Breast epithelium (tissue), 4 donors: ENCODE data around the gene CARM1. TPM values are rescaled to one million over a fixed set of nuclear protein-coding genes. Genes with fewer than 3 reads are reported as not detected.
A peak's percentile ranks its signal among the peaks of the same experiment; 100 is the strongest.
"Not testable (repeated sequence)": the region's sequence is repeated elsewhere in the genome, so short reads cannot be mapped to it uniquely, and the experiment has no call there.

Experiments used
- DNase-seq, 2 donors: peaks; one replicate each; pipeline ENCODE4 v3.0.0-alpha.2; 2019; ENCODE audit warnings: low spot score in 2 of 2
- H3K27ac ChIP-seq, 2 donors: fragments of 200-600 bp; sonication (generic) in 1 of 2; one replicate each; pipeline ENCODE4 v1.5.1; 2016 to 2019; ENCODE audit warnings: mild to moderate bottlenecking in 1 of 2
- H3K27me3 ChIP-seq, 2 donors: fragments of 200-600 bp; sonication (generic) in 1 of 2; one replicate each; pipeline versions ENCODE4 v1.5.1 to v1.6.0; 2017 to 2019; ENCODE audit warnings: control low read depth in 1 of 2, mild to moderate bottlenecking in 1 of 2
- H3K36me3 ChIP-seq: fragments of 200-600 bp; one replicate; pipeline ENCODE4 v1.5.1; 2019
- H3K4me1 ChIP-seq, 2 donors: fragments of 200-600 bp; sonication (generic); one replicate each; pipeline ENCODE4 v1.5.1; 2016 to 2019; ENCODE audit warnings: control low read depth in 1 of 2
- H3K4me3 ChIP-seq, 3 donors: fragments of 200-600 bp; sonication (generic); 1 replicate in 2 of 3; 2 replicates in 1 of 3; pipeline ENCODE4 v1.5.1; 2016 to 2019; ENCODE audit warnings: mild to moderate bottlenecking in 3 of 3, moderate library complexity in 2 of 3
- H3K9me3 ChIP-seq, 2 donors: fragments of 200-600 bp; sonication (generic) in 1 of 2; one replicate each; pipeline ENCODE4 v1.5.1; 2016 to 2019; ENCODE audit warnings: control low read depth in 1 of 2
- POLR2A ChIP-seq: fragments of 450-650 bp; IDR thresholded peaks from one replicate; pipeline ENCODE4 v1.6.1; 2016; ENCODE audit warnings: antibody characterized with exemption, mild to moderate bottlenecking, moderate library complexity
- POLR2AphosphoS5 ChIP-seq, 3 donors: sonication (generic); formaldehyde crosslinking; IDR thresholded peaks; one replicate each; pipeline ENCODE4 v1.6.1; 2017; ENCODE audit warnings: antibody characterized with exemption in 3 of 3
- intact Hi-C: fragments of 100-400 bp; cut with DNase I; formaldehyde crosslinking; loops from one replicate; pipeline ENCODE4 v1.15.1; 2023; ENCODE audit warnings: low total_unique reads
- total RNA-seq, 3 donors: library from RNA; depleted of rRNA; stranded (reverse); fragments of >200 nt; gene quantifications; one replicate each; pipeline ENCODE4 v1.1.0, GENCODE V29; 2016
- TF ChIP-seq, protein P1 (sequence below), 3 donors: fragments of 450-650 bp; IDR thresholded peaks; one replicate each; pipeline ENCODE4 v1.5.1; 2016 to 2017; ENCODE audit warnings: antibody characterized with exemption in 3 of 3, mild to moderate bottlenecking in 3 of 3, moderate library complexity in 3 of 3

Gene CARM1
- total RNA-seq, 3 donors from 2014 or later = 11.6 to 17.3 (median 17.0) TPM

DNA sequence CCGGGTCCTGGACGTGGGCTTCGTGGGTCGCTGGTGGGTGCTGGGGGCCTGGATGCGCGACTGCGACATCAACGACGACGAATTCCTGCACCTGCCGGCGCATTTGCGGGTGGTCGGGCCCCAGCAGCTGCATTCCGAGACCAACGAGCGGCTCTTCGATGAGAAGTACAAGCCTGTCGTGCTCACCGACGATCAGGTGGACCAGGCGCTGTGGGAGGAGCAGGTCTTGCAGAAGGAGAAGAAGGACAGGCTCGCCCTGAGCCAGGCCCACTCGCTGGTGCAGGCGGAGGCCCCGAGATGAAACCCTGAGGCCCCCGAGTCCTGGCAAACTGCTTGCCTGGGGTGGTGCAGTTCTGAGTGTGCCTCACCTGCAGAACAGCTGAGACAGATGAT, 58.0 kb downstream of the CARM1 start:
- Histone ChIP-seq H3K27me3 (no peaks in the 10 kb centered on the region), H3K27ac (peak overlapping the region; percentile 88 to 89), H3K36me3 (no peaks in the 10 kb centered on the region), H3K4me1 (peaks cover 0 to 15% of the 10 kb centered on the region in 2 donors), H3K4me3 (peak overlapping the region; percentile 81 to 99 (median 86)), H3K9me3 (no peaks in the 10 kb centered on the region)
- intact Hi-C loops = no loop called here
- TF ChIP-seq, protein P1, sequence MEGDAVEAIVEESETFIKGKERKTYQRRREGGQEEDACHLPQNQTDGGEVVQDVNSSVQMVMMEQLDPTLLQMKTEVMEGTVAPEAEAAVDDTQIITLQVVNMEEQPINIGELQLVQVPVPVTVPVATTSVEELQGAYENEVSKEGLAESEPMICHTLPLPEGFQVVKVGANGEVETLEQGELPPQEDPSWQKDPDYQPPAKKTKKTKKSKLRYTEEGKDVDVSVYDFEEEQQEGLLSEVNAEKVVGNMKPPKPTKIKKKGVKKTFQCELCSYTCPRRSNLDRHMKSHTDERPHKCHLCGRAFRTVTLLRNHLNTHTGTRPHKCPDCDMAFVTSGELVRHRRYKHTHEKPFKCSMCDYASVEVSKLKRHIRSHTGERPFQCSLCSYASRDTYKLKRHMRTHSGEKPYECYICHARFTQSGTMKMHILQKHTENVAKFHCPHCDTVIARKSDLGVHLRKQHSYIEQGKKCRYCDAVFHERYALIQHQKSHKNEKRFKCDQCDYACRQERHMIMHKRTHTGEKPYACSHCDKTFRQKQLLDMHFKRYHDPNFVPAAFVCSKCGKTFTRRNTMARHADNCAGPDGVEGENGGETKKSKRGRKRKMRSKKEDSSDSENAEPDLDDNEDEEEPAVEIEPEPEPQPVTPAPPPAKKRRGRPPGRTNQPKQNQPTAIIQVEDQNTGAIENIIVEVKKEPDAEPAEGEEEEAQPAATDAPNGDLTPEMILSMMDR (IDR thresholded peaks at IDR 0.05) = no peak
- TF ChIP-seq POLR2AphosphoS5 (IDR thresholded peaks at IDR 0.05) = no peak
- TF ChIP-seq POLR2A = no peak
- no peak for DNase-seq

DNA sequence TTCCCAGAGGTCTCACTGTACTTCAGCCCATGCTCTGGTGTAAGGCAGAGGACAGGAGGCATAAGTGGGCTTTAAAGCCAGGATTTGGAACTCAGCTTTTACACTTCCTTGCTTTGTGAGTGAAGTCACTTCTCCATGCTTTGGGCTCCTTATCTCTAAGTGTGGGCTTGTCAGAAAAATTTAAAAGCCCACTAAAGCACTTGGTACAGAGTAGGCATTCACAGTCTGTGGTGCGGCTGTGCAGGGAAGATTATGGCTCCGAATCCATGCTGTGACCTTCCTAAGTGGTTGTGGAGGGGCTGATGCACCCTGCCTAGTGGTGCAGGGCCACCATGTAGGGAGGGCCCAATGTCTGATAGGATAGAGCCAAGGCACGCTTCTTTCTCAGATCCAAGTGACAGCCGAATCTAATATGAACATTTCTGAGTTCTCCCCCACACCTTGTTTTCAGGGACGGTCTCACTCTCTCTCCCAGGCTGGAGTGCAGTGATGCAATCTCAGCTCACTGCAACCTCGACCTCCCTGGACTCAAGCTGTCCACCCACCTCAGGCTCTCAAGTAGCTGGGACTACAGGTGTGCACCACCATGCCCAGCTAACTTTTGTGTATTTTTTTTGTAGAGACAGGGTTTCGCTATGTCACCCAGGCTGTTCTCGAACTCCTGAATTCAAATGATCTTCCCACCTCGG, 64.2 kb downstream of the CARM1 start:
- DNase-seq = no peak
- intact Hi-C loops = no loop called here
- no peak overlapping the region for H3K4me3 ChIP-seq
- no peak overlapping the region for H3K27ac ChIP-seq
- H3K36me3 ChIP-seq = no peaks in the 10 kb centered on the region
- H3K9me3 ChIP-seq = no peaks in the 10 kb centered on the region
- TF ChIP-seq, protein P1 (IDR thresholded peaks at IDR 0.05) = no peak
- TF ChIP-seq POLR2A (no peak), POLR2AphosphoS5 (IDR thresholded peaks at IDR 0.05) (no peak)
- peaks cover 0 to 4% of the 10 kb centered on the region in 2 donors for H3K4me1 ChIP-seq
- H3K27me3 ChIP-seq = no peaks in the 10 kb centered on the region

DNA sequence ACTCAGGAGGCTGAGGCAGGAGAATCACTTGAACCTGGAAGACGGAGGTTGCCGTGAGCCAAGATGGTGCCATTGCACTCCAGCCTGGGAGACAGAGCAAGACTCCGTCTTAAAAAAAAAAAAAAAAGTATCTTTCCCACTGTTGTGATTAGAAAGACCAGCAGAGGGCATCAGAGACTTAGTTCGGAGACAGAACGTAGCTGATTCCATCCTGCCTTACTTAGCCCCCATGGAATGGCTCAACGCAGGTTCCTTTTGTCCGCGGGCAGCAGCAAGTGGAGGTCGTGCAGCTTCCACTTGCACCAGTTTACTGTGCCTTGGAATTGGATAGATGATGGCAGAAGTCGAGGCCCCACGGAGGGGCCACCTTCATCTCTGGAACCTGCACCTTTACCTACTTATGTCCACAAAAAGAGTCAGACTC, 65.3 kb downstream of the CARM1 start:
- no peak overlapping the region for H3K4me3 ChIP-seq
- no peak for DNase-seq
- H3K36me3 ChIP-seq = no peaks in the 10 kb centered on the region
- intact Hi-C loops = no loop called here
- no peak overlapping the region for H3K27ac ChIP-seq
- H3K4me1 ChIP-seq = peaks cover 0 to 7% of the 10 kb centered on the region in 2 donors
- no peaks in the 10 kb centered on the region for H3K27me3 ChIP-seq
- TF ChIP-seq, protein P1 (IDR thresholded peaks at IDR 0.05) = peak; percentile 29 to 86 (median 67)
- peak in 1 of 3 donors; percentile 44 for TF ChIP-seq POLR2AphosphoS5 (IDR thresholded peaks at IDR 0.05)
- no peak for TF ChIP-seq POLR2A
- no peaks in the 10 kb centered on the region for H3K9me3 ChIP-seq

DNA sequence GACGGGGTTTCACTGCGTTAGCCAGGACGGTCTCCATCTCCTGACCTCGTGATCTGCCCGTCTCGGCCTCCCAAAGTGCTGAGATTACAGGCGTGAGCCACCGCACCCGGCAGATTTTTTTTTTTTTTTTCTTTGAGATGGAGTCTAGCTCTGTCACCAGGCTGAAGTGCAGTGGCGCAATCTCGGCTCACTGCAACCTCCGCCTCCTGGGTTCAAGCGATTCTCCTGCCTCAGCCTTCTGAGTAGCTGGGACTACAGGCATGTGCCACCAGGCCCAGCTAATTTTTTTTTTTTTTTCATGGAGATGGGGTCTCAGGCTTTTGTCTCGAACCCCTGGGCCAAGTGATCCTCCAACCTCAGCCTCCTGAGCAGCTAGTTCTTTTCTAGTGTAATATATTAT, 70.3 kb downstream of the CARM1 start:
- intact Hi-C loops, H3K27me3 ChIP-seq, H3K9me3 ChIP-seq, H3K36me3 ChIP-seq, H3K4me1 ChIP-seq, DNase-seq, H3K4me3 ChIP-seq: not testable (repeated sequence)
- H3K27ac ChIP-seq = peak overlapping the region in 1 of 2 donors; percentile 21

DNA sequence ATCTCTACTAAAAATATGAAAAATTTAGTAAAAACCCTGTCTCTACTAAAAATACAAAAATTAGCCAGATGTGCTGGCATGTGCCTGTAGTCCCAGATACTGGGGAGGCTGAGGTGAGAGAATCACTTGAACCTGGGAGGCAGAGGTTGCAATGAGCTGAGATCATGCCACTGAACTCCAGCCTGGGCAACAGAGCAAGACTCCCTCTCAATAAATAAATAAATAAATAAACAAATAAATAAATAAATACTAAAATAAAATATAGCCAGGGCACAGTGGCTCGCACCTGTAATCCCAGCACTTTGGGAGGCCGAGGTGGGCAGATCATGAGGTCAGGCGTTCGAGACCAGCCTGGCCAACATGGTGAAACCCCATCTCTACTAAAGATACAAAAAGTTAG, 72.1 kb downstream of the CARM1 start:
- H3K27ac ChIP-seq, H3K36me3 ChIP-seq, H3K27me3 ChIP-seq, H3K4me3 ChIP-seq, intact Hi-C loops, H3K4me1 ChIP-seq, DNase-seq, H3K9me3 ChIP-seq: not testable (repeated sequence)

DNA sequence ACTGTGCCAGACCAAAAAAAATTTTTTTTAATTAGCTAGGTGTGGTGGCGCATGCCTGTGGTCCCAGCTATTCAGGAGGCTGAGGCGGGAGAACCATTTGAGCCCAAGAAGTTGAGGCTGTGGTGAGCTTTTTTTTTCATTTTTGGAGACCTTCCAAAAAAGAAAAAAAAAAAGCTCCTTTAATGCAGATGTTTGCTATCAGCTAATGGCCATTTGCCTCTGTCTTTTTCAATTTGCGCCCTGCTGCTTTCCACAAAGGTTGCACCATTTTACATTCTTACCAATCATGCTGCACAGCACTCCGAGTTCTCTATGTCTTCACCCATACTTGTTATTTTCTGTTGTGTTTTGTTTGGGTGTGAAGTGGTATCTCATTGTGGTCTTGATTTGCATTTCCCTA, 73.9 kb downstream of the CARM1 start:
- no peak overlapping the region for H3K27ac ChIP-seq
- no peak overlapping the region for H3K4me3 ChIP-seq
- H3K9me3 ChIP-seq = no peaks in the 10 kb centered on the region
- no peaks in the 10 kb centered on the region for H3K27me3 ChIP-seq
- DNase-seq = no peak
- peaks cover 0 to 6% of the 10 kb centered on the region in 2 donors for H3K4me1 ChIP-seq
- no peaks in the 10 kb centered on the region for H3K36me3 ChIP-seq
- intact Hi-C loops = no loop called here
- TF ChIP-seq POLR2AphosphoS5 (IDR thresholded peaks at IDR 0.05) (no peak), POLR2A (no peak)
- TF ChIP-seq, protein P1 (IDR thresholded peaks at IDR 0.05) = no peak
